ENCODE measurements around the gene MTARC2. TPM values are rescaled to one million over a fixed set of nuclear protein-coding genes. Genes with fewer than 3 reads are reported as not detected.

MTARC2 gene
- polyA plus RNA-seq, 1 of the 3 experiments (the other 2 are of a cell fraction), result 6.1 TPM

DNA sequence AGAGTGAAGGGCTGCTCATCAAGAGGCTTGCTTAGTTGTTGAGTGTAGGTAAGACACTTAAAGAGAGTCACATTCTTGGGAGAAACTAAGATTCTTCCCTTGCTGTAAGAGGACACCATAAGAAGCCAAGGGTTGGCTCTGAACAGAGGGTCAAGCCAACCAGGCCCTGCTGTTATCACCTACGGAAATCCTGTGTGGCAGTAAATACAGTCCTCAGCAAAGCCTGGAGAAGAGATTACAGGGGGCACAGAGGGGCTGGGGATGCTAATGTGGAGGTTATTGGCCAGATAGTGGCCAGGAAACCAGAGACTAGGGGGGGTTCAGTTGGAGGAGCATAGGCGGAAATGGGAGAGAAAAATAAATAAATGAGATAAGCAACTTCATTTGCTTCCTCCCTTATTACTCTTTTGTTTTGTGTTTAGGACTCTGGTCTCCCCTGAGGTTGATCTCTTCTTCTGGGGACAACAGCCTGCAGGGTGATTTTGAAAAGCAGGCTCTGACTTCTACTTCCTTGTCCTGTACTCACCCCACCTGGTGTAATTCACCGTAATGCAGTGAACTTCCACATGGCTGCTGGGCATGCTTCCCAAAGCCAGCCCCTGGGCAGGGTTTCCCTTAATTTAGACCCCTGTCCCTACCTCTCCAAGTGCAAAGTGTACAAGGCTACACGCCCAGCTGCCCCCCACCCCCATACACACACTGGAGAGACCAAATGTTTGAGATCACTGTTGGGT is 79.5 kb downstream of the MTARC2 start:
- Histone ChIP-seq H3K4me1 (ENCODE audit: control insufficient read depth in 1 of 2, insufficient read depth in 2 of 2, low read depth in 1 of 2, low read length in 1 of 2) (peaks cover 0 to 2% of the 10 kb centered on the region in 2 experiments; a peak in 1 of 4 replicates), H3K4me3 (ENCODE audit: low read depth in 2 of 2, low read length in 1 of 2) (no peak overlapping the region), H3K27ac (ENCODE audit: low read depth in 2 of 2, low read length in 1 of 2) (no peak overlapping the region), H3K4me2 (no peak overlapping the region), H2AFZ (ENCODE audit: low read depth) (no peak overlapping the region), H3K9ac (no peak overlapping the region), H3F3A (replicated peaks; ENCODE audit: insufficient read depth) (no peaks in the 10 kb centered on the region), H4K20me1 (ENCODE audit: insufficient read depth) (no peaks in the 10 kb centered on the region), H3K27me3 (ENCODE audit: insufficient read depth) (no peaks in the 10 kb centered on the region; the same call in 1 of the 2 replicates), H3K9me3 (no peaks in the 10 kb centered on the region), H3K79me2 (ENCODE audit: insufficient read depth) (no peaks in the 10 kb centered on the region), H3K9me2 (no peaks in the 10 kb centered on the region), H3K36me3 (replicated peaks in 1 of 2; ENCODE audit: control insufficient read depth in 1 of 2, insufficient read depth in 2 of 2, low read length in 1 of 2) (no peaks in the 10 kb centered on the region)
- ChIA-PET CTCF (interaction anchor here (0.7 to 1.4 kb wide), 2 partner anchors 16 to 376 kb away, joined by 3 to 4 read pairs; no protein-coding TSS in a partner anchor), POLR2A (no interaction called here)
- DNase-seq, result no peak
- TF ChIP-seq ELF1 (IDR thresholded peaks at IDR 0.05) (no peak), EZH2phosphoT487 (IDR thresholded peaks at IDR 0.05; ENCODE audit: borderline replicate concordance, low read depth) (no peak), YY1 (IDR thresholded peaks at IDR 0.05; ENCODE audit: low read depth) (no peak), FOSL2 (IDR thresholded peaks at IDR 0.05; ENCODE audit: borderline replicate concordance, low read depth) (no peak), MXI1 (IDR thresholded peaks at IDR 0.05; ENCODE audit: low read depth, low read length) (no peak), NFIC (IDR thresholded peaks at IDR 0.05; ENCODE audit: borderline replicate concordance) (no peak)
- TF ChIP-seq, protein P1, sequence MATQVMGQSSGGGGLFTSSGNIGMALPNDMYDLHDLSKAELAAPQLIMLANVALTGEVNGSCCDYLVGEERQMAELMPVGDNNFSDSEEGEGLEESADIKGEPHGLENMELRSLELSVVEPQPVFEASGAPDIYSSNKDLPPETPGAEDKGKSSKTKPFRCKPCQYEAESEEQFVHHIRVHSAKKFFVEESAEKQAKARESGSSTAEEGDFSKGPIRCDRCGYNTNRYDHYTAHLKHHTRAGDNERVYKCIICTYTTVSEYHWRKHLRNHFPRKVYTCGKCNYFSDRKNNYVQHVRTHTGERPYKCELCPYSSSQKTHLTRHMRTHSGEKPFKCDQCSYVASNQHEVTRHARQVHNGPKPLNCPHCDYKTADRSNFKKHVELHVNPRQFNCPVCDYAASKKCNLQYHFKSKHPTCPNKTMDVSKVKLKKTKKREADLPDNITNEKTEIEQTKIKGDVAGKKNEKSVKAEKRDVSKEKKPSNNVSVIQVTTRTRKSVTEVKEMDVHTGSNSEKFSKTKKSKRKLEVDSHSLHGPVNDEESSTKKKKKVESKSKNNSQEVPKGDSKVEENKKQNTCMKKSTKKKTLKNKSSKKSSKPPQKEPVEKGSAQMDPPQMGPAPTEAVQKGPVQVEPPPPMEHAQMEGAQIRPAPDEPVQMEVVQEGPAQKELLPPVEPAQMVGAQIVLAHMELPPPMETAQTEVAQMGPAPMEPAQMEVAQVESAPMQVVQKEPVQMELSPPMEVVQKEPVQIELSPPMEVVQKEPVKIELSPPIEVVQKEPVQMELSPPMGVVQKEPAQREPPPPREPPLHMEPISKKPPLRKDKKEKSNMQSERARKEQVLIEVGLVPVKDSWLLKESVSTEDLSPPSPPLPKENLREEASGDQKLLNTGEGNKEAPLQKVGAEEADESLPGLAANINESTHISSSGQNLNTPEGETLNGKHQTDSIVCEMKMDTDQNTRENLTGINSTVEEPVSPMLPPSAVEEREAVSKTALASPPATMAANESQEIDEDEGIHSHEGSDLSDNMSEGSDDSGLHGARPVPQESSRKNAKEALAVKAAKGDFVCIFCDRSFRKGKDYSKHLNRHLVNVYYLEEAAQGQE (IDR thresholded peaks at IDR 0.05; ENCODE audit: low read depth, low read length), result no peak
- 70% methylated on average over 4 of the region's 4 CpGs for WGBS (ENCODE audit: low lambda C conversion rate)

DNA sequence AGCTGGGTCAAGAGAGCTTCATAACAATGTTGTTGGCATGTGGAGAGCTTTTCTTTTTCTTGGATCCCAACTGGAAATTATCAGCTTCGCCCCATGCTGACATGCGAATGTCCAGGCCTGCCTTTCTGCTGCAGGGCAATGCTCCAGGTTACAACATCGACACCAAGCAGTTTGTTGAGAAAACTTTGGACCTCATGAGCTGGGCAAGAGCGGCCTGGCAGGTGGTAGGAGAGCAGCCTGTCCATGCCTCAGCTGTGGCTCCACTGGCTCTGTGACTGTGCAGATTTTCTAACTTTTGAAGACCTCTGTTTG is 80.0 kb downstream of the MTARC2 start:
- no peak for DNase-seq
- peaks cover 0 to 5% of the 10 kb centered on the region in 2 experiments; a peak in 1 of 4 replicates for H3K4me1 ChIP-seq (ENCODE audit: control insufficient read depth in 1 of 2, insufficient read depth in 2 of 2, low read depth in 1 of 2, low read length in 1 of 2)
- H2AFZ ChIP-seq (ENCODE audit: low read depth), result no peak overlapping the region
- H3K27ac ChIP-seq (ENCODE audit: low read depth in 2 of 2, low read length in 1 of 2), result no peak overlapping the region
- no peaks in the 10 kb centered on the region for H4K20me1 ChIP-seq (ENCODE audit: insufficient read depth)
- CTCF ChIA-PET, result interaction anchor here (0.7 to 1.4 kb wide), 3 partner anchors 16 to 376 kb away, joined by 3 to 4 read pairs (median 3); no protein-coding TSS in a partner anchor
- H3K27me3 ChIP-seq (ENCODE audit: insufficient read depth), result no peaks in the 10 kb centered on the region; the same call in 1 of the 2 replicates
- H3K9me2 ChIP-seq, result no peaks in the 10 kb centered on the region
- no peaks in the 10 kb centered on the region for H3K79me2 ChIP-seq (ENCODE audit: insufficient read depth)
- H3K9me3 ChIP-seq, result no peaks in the 10 kb centered on the region
- WGBS (ENCODE audit: low lambda C conversion rate), result 87% methylated on average over 4 of the region's 4 CpGs
- TF ChIP-seq TCF12 (IDR thresholded peaks at IDR 0.05) (no peak), POLR2AphosphoS5 (IDR thresholded peaks at IDR 0.05; ENCODE audit: low read depth, low read length) (no peak), FOXM1 (IDR thresholded peaks at IDR 0.05; ENCODE audit: low read depth) (no peak), RAD21 (IDR thresholded peaks at IDR 0.05; ENCODE audit: low read length) (no peak), EZH2phosphoT487 (IDR thresholded peaks at IDR 0.05; ENCODE audit: borderline replicate concordance, low read depth) (no peak), JUND (IDR thresholded peaks at IDR 0.05) (no peak), TEAD4 (IDR thresholded peaks at IDR 0.05; ENCODE audit: borderline replicate concordance, insufficient read depth) (no peak), RCOR1 (IDR thresholded peaks at IDR 0.05; ENCODE audit: low read length) (no peak)
- TF ChIP-seq, protein P2, sequence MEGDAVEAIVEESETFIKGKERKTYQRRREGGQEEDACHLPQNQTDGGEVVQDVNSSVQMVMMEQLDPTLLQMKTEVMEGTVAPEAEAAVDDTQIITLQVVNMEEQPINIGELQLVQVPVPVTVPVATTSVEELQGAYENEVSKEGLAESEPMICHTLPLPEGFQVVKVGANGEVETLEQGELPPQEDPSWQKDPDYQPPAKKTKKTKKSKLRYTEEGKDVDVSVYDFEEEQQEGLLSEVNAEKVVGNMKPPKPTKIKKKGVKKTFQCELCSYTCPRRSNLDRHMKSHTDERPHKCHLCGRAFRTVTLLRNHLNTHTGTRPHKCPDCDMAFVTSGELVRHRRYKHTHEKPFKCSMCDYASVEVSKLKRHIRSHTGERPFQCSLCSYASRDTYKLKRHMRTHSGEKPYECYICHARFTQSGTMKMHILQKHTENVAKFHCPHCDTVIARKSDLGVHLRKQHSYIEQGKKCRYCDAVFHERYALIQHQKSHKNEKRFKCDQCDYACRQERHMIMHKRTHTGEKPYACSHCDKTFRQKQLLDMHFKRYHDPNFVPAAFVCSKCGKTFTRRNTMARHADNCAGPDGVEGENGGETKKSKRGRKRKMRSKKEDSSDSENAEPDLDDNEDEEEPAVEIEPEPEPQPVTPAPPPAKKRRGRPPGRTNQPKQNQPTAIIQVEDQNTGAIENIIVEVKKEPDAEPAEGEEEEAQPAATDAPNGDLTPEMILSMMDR (IDR thresholded peaks at IDR 0.05), result no peak
- TF ChIP-seq, protein P3, sequence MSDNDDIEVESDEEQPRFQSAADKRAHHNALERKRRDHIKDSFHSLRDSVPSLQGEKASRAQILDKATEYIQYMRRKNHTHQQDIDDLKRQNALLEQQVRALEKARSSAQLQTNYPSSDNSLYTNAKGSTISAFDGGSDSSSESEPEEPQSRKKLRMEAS (IDR thresholded peaks at IDR 0.05; ENCODE audit: low read depth), result no peak
- TF ChIP-seq, protein P4, sequence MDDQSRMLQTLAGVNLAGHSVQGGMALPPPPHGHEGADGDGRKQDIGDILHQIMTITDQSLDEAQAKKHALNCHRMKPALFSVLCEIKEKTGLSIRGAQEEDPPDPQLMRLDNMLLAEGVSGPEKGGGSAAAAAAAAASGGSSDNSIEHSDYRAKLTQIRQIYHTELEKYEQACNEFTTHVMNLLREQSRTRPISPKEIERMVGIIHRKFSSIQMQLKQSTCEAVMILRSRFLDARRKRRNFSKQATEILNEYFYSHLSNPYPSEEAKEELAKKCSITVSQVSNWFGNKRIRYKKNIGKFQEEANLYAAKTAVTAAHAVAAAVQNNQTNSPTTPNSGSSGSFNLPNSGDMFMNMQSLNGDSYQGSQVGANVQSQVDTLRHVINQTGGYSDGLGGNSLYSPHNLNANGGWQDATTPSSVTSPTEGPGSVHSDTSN (IDR thresholded peaks at IDR 0.05), result no peak
- TF ChIP-seq, protein P1 (IDR thresholded peaks at IDR 0.05; ENCODE audit: low read depth, low read length), result no peak
- H3K9ac ChIP-seq, result no peak overlapping the region
- H3K4me2 ChIP-seq, result no peak overlapping the region
- no peaks in the 10 kb centered on the region for H3F3A ChIP-seq (replicated peaks; ENCODE audit: insufficient read depth)
- H3K4me3 ChIP-seq (ENCODE audit: low read depth in 2 of 2, low read length in 1 of 2), result no peak overlapping the region
- POLR2A ChIA-PET, result no interaction called here
- H3K36me3 ChIP-seq (replicated peaks in 1 of 2; ENCODE audit: control insufficient read depth in 1 of 2, insufficient read depth in 2 of 2, low read length in 1 of 2), result no peaks in the 10 kb centered on the region
